ENCODE measurements around the gene ZNF708. TPM values are rescaled to one million over a fixed set of nuclear protein-coding genes. Genes with fewer than 3 reads are reported as not detected.
"Not testable (repeated sequence)": the region's sequence is repeated elsewhere in the genome, so short reads cannot be mapped to it uniquely, and the experiment has no call there.

Gene ZNF708
- polyA plus RNA-seq, 1 donor = 20.4 TPM

DNA sequence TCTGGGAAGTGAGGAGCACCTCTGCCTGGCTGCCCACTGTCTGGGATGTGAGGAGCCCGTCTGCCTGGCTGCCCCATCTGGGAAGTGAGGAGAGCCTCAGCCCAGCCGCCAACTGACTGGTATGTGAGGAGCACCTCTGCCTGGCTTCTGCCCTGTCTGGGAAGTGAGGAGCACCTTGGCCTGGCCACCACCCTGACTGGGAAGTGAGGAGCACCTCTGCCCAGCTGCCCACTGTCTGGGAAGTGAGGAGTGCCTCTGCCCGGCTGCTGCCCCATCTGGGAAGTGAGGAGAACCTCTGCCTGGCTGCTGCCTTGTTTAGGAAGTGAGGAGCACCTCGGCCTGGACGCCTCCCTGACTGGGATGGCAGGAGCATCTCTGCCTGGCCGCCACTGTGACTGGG, 64.8 kb downstream of the ZNF708 start:
- WGBS (ENCODE audit: insufficient coverage, low lambda C conversion rate) = no CpG with 5 or more reads among the region's 6 CpGs
- H3K27ac ChIP-seq (ENCODE audit: low read length) = no peak overlapping the region
- no peaks in the 10 kb centered on the region for H3K4me1 ChIP-seq (ENCODE audit: control insufficient read depth, insufficient read depth, low read length)
- H3K36me3 ChIP-seq (ENCODE audit: control insufficient read depth, insufficient read depth, low read length) = no peaks in the 10 kb centered on the region
- H3K9me3 ChIP-seq (ENCODE audit: control insufficient read depth, low read depth, low read length) = peaks cover 36% of the 10 kb centered on the region
- no peak for DNase-seq
- no peaks in the 10 kb centered on the region for H3K27me3 ChIP-seq (ENCODE audit: control insufficient read depth, insufficient read depth, low read length)
- H3K4me3 ChIP-seq (ENCODE audit: low read length) = no peak overlapping the region

DNA sequence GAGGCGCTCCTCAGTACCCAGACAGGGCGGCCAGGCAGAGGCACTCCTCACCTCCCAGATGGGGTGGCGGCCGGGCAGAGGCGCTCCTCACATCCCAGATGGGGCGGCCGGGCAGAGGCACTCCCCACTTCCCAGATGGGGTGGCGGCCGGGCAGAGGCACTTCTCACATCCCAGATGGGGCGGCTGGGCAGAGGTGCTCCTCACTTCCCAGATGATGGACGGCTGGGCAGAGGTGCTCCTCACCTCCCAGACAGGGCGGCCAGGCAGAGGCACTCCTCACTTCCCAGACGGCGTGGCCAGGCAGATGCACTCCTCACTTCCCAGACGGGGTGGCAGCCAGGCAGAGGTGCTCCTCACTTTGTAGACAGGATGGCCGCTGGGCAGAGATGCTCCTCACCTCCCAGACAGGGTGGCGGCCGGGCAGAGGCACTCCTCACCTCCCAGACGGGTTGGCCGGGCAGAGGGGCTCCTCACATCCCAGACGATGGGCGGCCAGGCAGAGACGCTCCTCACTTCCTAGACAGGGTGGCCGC, 68.3 kb downstream of the ZNF708 start:
- DNase-seq; H3K4me1 ChIP-seq (ENCODE audit: control insufficient read depth, insufficient read depth, low read length); H3K36me3 ChIP-seq (ENCODE audit: control insufficient read depth, insufficient read depth, low read length); H3K27me3 ChIP-seq (ENCODE audit: control insufficient read depth, insufficient read depth, low read length); H3K27ac ChIP-seq (ENCODE audit: low read length); H3K4me3 ChIP-seq (ENCODE audit: low read length): not testable (repeated sequence)
- no CpG with 5 or more reads among the region's 24 CpGs for WGBS (ENCODE audit: insufficient coverage, low lambda C conversion rate)
- H3K9me3 ChIP-seq (ENCODE audit: control insufficient read depth, low read depth, low read length) = peaks cover 38% of the 10 kb centered on the region

DNA sequence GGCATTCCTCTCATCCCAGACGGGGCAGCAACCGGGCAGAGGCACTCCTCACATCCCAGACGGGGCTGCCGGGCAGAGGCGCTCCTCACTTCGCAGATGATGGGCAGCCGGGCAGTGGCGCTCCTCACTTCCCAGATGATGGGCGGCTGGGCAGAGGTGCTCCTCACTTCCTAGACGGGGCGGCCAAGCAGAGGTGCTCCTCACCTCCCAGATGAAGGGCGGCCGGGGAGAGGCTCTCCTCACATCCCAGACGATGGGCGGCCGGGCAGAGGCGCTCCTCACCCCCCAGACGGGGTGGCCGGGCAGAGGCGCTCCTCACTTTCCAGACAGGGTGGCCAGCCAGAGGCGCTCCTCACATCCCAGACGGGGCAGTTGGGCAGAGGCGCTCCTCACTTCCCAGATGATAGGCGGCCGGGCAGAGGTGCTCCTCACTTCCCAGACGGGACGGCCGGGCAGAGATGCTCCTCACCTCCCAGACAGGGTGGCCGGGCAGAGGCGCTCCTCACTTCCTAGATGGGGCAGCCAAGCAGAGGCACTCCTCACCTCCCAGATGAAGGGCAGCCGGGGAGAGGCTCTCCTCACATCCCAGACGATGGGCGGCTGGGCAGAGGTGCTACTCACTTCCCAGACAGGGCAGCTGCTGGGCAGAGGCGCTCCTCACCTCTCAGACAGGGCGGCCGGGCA, 68.9 kb downstream of the ZNF708 start:
- peaks cover 38% of the 10 kb centered on the region for H3K9me3 ChIP-seq (ENCODE audit: control insufficient read depth, low read depth, low read length)
- DNase-seq = no peak
- H3K27ac ChIP-seq (ENCODE audit: low read length) = no peak overlapping the region
- WGBS (ENCODE audit: insufficient coverage, low lambda C conversion rate) = no CpG with 5 or more reads among the region's 36 CpGs
- H3K4me1 ChIP-seq (ENCODE audit: control insufficient read depth, insufficient read depth, low read length) = no peaks in the 10 kb centered on the region
- H3K4me3 ChIP-seq (ENCODE audit: low read length) = no peak overlapping the region
- no peaks in the 10 kb centered on the region for H3K27me3 ChIP-seq (ENCODE audit: control insufficient read depth, insufficient read depth, low read length)
- no peaks in the 10 kb centered on the region for H3K36me3 ChIP-seq (ENCODE audit: control insufficient read depth, insufficient read depth, low read length)

DNA sequence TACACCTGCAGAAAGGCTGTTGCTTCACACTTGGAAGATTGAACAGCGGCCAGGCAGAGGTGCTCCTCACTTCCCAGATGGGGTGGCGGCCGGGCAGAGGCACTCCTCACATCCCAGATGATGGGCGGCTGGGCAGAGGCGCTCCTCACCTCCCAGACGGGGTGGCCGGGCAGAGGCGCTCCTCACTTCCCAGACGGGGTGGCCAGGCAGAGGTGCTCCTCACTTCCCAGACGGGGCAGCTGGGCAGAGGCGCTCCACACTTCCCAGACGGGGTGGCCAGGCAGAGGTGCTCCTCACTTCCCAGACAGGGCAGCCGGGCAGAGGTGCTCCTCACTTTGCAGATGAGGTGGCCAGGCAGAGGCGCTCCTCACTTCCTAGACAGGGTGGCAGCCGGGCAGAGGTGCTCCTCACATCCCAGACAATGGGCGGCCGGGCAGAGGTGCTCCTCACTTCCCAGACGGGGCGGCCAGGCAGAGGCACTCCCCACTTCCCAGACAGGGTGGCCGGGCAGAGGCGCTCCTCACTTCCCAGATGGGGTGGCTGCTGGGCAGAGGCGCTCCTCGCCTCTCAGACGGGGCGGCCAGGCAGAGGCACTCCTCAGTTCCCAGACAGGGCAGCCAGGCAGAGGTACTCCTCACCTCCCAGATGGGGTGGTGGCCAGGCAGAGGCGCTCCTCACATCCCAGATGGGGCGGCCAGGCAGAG, 69.6 kb downstream of the ZNF708 start:
- peaks cover 31% of the 10 kb centered on the region for H3K9me3 ChIP-seq (ENCODE audit: control insufficient read depth, low read depth, low read length)
- H3K4me3 ChIP-seq (ENCODE audit: low read length); DNase-seq; H3K36me3 ChIP-seq (ENCODE audit: control insufficient read depth, insufficient read depth, low read length); H3K4me1 ChIP-seq (ENCODE audit: control insufficient read depth, insufficient read depth, low read length); H3K27ac ChIP-seq (ENCODE audit: low read length); H3K27me3 ChIP-seq (ENCODE audit: control insufficient read depth, insufficient read depth, low read length): not testable (repeated sequence)
- no CpG with 5 or more reads among the region's 27 CpGs for WGBS (ENCODE audit: insufficient coverage, low lambda C conversion rate)

DNA sequence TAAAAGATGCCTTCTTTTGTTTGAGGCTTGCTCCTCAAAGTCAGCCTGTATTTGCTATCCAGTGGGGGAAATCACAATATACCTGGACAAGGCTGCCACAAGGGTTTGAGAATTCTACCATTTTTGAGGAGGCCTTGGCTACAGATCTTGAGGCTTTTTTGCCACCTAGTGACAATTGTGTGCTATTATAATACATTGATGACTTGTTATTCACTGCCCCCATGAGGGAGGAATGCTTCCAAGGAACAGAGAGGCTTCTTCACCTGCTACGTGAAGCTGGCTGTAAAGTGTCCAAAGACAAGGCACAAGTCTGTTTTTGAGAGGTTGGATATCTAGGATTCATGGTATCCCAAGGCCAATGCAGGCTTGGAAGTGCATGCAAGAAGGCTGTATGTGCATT, 72.5 kb downstream of the ZNF708 start:
- WGBS (ENCODE audit: insufficient coverage, low lambda C conversion rate) = no CpG with 5 or more reads among the region's 1 CpG
- peaks cover 25% of the 10 kb centered on the region for H3K9me3 ChIP-seq (ENCODE audit: control insufficient read depth, low read depth, low read length)
- no peaks in the 10 kb centered on the region for H3K4me1 ChIP-seq (ENCODE audit: control insufficient read depth, insufficient read depth, low read length)
- no peak overlapping the region for H3K4me3 ChIP-seq (ENCODE audit: low read length)
- no peaks in the 10 kb centered on the region for H3K27me3 ChIP-seq (ENCODE audit: control insufficient read depth, insufficient read depth, low read length)
- no peak overlapping the region for H3K27ac ChIP-seq (ENCODE audit: low read length)
- H3K36me3 ChIP-seq (ENCODE audit: control insufficient read depth, insufficient read depth, low read length) = no peaks in the 10 kb centered on the region
- DNase-seq = peak; percentile 20 to 39

Other genes starting within 250 kb of the ZNF708 start
- gene ZNF714, start 247.2 kb downstream of the ZNF708 start, polyA plus RNA-seq = 17.0 TPM
- 31.1 TPM for gene ZNF431, start 187.4 kb downstream of the ZNF708 start, polyA plus RNA-seq
- gene ZNF738, start 29.6 kb upstream of the ZNF708 start, polyA plus RNA-seq = 19.3 TPM
- 21.9 TPM for gene ZNF493, start 67.7 kb upstream of the ZNF708 start, polyA plus RNA-seq
- 21.7 TPM for gene ZNF429, start 176.2 kb upstream of the ZNF708 start, polyA plus RNA-seq